ENCODE data around the gene FSHR. TPM values are rescaled to one million over a fixed set of nuclear protein-coding genes. Genes with fewer than 3 reads are reported as not detected.

FSHR gene
- total and polyA plus RNA-seq, 2 experiments from 2014 or later = not detected

DNA sequence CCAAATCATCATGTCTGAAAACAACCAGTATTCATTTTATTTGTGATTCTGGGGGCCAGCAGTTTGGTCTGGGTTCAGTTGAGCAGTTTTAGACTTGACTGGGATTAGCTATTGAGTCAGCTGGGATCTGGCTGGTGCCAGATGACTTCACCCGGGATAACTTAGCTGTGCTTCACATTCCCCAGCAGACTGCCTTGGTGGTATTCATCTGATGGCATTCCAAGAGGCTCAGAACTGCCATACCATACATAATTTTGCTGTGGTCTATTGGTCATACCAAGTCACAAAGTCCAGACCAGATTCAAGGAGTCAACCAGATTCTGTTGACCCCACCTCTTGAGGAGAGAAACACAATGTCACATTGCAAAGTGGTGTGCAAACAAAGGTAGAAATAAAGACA is 7.8 kb upstream of the FSHR start:
- ATAC-seq = no peak
- H3K36me3 ChIP-seq (ENCODE audit: insufficient read depth) = no peaks in the 10 kb centered on the region
- peaks cover 19% of the 10 kb centered on the region for H3K4me1 Mint-ChIP-seq
- no peaks in the 10 kb centered on the region for H3K79me2 ChIP-seq (replicated peaks; ENCODE audit: insufficient read depth)
- no peak overlapping the region for H3K27ac Mint-ChIP-seq
- no peaks in the 10 kb centered on the region for H3K27me3 ChIP-seq (ENCODE audit: insufficient read depth)
- H3K4me3 Mint-ChIP-seq = no peak overlapping the region
- H3K4me1 ChIP-seq (ENCODE audit: insufficient read depth) = peaks cover 19% of the 10 kb centered on the region
- no peak overlapping the region for H3K4me2 ChIP-seq
- H4K20me1 ChIP-seq (replicated peaks; ENCODE audit: insufficient read depth) = no peaks in the 10 kb centered on the region
- no peaks in the 10 kb centered on the region; the same call in 2 of the 3 replicates for H3K9me3 Mint-ChIP-seq
- H3K27ac ChIP-seq (ENCODE audit: low read depth) = no peak overlapping the region
- DNase-seq (ENCODE audit: low spot score) = no peak
- TF ChIP-seq ZNF114 (CRISPR knock-in tag; IDR thresholded peaks at IDR 0.05) (no peak), NANOG (IDR thresholded peaks at IDR 0.05; ENCODE audit: borderline replicate concordance) (no peak), ZNF331 (CRISPR knock-in tag; IDR thresholded peaks at IDR 0.05; ENCODE audit: low read depth) (no peak), CREB1 (CRISPR knock-in tag; IDR thresholded peaks at IDR 0.05; ENCODE audit: low read depth) (no peak), REST (IDR thresholded peaks at IDR 0.05; ENCODE audit: unreplicated experiment) (no peak), ZNF462 (CRISPR knock-in tag; IDR thresholded peaks at IDR 0.05) (no peak), EZH2 (IDR thresholded peaks at IDR 0.05; ENCODE audit: low read depth, unreplicated experiment) (no peak), JUNB (IDR thresholded peaks at IDR 0.05; ENCODE audit: unreplicated experiment) (no peak), EZH2phosphoT487 (IDR thresholded peaks at IDR 0.05; ENCODE audit: unreplicated experiment) (no peak), POLR2AphosphoS5 (IDR thresholded peaks at IDR 0.05; ENCODE audit: low read depth) (no peak), STAT1 (IDR thresholded peaks at IDR 0.05; ENCODE audit: unreplicated experiment) (no peak)
- TF ChIP-seq, protein P1, sequence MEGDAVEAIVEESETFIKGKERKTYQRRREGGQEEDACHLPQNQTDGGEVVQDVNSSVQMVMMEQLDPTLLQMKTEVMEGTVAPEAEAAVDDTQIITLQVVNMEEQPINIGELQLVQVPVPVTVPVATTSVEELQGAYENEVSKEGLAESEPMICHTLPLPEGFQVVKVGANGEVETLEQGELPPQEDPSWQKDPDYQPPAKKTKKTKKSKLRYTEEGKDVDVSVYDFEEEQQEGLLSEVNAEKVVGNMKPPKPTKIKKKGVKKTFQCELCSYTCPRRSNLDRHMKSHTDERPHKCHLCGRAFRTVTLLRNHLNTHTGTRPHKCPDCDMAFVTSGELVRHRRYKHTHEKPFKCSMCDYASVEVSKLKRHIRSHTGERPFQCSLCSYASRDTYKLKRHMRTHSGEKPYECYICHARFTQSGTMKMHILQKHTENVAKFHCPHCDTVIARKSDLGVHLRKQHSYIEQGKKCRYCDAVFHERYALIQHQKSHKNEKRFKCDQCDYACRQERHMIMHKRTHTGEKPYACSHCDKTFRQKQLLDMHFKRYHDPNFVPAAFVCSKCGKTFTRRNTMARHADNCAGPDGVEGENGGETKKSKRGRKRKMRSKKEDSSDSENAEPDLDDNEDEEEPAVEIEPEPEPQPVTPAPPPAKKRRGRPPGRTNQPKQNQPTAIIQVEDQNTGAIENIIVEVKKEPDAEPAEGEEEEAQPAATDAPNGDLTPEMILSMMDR (conservative IDR thresholded peaks at IDR 0.05; ENCODE audit: low read depth in 2 of 2) = no peak
- TF ChIP-seq, protein P2, sequence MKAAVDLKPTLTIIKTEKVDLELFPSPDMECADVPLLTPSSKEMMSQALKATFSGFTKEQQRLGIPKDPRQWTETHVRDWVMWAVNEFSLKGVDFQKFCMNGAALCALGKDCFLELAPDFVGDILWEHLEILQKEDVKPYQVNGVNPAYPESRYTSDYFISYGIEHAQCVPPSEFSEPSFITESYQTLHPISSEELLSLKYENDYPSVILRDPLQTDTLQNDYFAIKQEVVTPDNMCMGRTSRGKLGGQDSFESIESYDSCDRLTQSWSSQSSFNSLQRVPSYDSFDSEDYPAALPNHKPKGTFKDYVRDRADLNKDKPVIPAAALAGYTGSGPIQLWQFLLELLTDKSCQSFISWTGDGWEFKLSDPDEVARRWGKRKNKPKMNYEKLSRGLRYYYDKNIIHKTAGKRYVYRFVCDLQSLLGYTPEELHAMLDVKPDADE (IDR thresholded peaks at IDR 0.05) = no peak
- no peaks in the 10 kb centered on the region; the same call in 1 of the 2 replicates for H3K9me2 ChIP-seq (ENCODE audit: insufficient read depth)
- H3K27me3 Mint-ChIP-seq (ENCODE audit: insufficient read depth, low read depth, poor library complexity) = no peaks in the 10 kb centered on the region
- H3K4me3 ChIP-seq = no peak overlapping the region
- no peaks in the 10 kb centered on the region for H3F3A ChIP-seq (replicated peaks; ENCODE audit: low read depth)
- no peaks in the 10 kb centered on the region for H3K36me3 Mint-ChIP-seq (ENCODE audit: low read depth)
- H2AFZ ChIP-seq = no peak overlapping the region
